NCI-H748 (cell line): ENCODE results near the gene LGALS14.

Source experiments
- DNase-seq: peaks from one replicate; lab custom pipeline; 2025; ENCODE audit not compliant: unreplicated experiment; lab: John Stamatoyannopoulos, UW

Gene LGALS14

DNA sequence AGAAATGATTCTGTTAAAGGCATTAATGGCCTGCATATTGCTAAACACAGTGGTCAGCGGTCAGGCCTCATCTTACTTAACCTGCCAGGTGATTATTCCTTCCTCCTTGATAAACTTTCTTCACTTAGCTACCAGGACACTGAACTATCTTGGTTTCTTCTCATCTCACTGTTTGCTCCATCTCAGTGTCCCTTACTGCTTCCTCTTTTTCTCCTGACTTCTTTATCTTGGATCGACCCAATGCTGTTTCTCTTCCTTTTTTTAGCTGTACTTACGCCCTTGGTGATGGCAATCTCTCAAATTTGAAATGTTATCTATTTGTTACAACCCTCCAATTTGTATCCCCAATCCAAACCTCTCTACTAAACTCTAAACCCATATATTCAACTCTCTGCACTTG, 41.4 kb downstream of the LGALS14 start:
- DNase-seq: no peak

DNA sequence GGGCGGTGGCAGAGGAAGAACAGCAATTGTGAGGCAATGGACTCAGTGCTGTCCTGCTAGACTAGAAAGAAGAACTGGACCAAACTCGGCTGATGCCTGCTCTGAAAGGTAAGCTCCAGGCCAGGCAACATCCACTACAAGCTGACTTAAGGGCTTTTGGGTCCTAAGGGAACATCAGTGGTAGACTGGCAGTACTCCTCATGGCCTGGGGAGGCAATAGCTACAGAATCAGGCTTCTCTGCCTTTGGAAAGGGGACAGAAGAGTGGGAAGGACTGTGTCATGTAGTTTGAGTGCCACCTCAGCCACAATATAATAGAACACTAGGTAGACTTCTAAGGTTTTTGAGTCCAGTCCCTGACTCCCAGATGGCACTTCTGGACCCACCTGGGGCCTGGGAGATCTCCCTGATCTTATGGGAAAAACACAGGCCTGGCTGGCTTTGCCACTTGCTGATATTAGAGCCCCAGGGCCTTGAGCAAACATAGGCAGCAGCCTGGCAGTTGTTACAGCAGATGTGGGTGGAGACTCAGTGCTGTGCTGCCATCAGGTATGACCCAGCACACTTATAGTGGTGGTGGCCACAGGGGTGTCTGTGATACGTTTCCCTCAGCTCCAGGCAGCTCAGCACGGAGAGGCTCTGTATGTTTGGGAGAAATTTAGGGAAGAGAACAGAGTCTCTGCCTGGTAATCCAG, 42.7 kb downstream of the LGALS14 start:
- no peak for DNase-seq

- no peak for DNase-seq
Measured at GRCh38 chr19:39749981-39750380, 45.7 kb downstream of the LGALS14 start.

DNA sequence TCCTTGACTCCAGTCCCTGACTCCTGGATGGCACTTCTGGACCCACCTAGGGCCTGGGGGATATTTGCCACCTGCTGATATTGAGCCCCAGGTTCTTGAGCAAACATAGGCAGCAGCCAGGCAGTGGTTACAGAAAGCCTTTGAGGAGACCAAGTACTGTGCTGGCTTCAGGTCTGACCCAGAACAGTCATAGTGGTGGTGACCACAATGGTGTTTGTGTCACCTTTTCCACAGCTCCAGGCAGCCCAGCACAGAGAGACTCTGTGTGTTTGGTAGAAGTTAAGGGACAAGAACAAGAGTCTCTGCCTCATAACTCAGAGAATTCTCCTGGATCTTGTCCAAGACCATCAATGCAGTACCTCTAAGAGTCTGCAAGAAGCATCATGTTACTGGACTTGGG, 48.1 kb downstream of the LGALS14 start:
- DNase-seq: no peak

- no peak for DNase-seq
Measured at GRCh38 chr19:39752795-39753194, 48.5 kb downstream of the LGALS14 start.

- no peak for DNase-seq
Measured at GRCh38 chr19:39754544-39754943, 50.3 kb downstream of the LGALS14 start.

- no peak for DNase-seq
Measured at GRCh38 chr19:39754971-39755370, 50.7 kb downstream of the LGALS14 start.
